ENCODE data around the gene ESCO1.
"Not testable (repeated sequence)": the region's sequence is repeated elsewhere in the genome, so short reads cannot be mapped to it uniquely, and the experiment has no call there.

ESCO1 gene

GRCh38 chr18:21600526-21601410 is at the start of gene ESCO1:
ESCO1 (minus strand) TSS chr18:21600704; CDS start chr18:21574843, 25,861 bp downstream.
- DNase-seq: peak; percentile 97

- DNase-seq: not testable (repeated sequence)
Observed at GRCh38 chr18:21640375-21640774, 39.9 kb upstream of the ESCO1 start.

DNA sequence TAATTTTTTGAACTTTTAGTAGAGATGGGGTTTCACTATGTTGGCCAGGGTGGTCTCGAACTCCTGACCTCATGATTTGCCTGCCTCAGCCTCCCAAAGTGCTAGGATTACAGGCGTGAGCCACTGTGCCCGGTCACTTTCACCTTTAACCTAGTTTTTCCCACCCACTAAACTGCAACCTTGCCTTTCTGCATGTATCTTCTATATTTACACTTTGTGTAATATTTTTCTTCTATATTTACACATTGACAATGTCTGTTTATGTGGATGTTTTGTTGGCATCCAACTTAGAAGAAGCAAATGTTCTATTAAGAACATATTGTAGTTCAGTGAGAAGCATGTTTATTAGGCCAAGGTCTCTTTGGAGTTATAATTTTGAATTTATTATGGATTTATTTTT is 38.3 kb upstream of the ESCO1 start:
- DNase-seq: no peak

DNA sequence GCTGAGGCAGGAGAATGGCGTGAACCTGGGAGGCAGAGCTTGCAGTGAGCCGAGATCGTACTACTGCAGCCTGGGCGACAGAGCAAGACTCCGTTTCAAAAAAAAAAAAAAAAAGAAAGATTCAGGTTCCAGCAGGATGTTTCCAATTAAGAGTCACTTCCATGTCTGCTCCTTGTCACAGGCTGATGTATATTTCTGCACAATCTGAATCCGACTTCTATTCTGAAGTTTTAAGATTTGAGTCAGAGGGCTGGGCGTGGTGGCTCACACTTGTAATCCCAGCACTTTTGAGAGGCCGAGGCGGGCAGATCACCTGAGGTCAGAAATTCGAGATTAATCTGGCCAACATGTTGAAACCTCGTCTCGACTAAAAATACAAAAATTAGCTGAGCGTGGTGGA is 36.3 kb upstream of the ESCO1 start:
- DNase-seq: no peak

GRCh38 chr18:21634588-21635199 is 34.2 kb upstream of the ESCO1 start:
- no peak for DNase-seq

GRCh38 chr18:21632393-21632792 is 31.9 kb upstream of the ESCO1 start:
- DNase-seq: no peak

DNA sequence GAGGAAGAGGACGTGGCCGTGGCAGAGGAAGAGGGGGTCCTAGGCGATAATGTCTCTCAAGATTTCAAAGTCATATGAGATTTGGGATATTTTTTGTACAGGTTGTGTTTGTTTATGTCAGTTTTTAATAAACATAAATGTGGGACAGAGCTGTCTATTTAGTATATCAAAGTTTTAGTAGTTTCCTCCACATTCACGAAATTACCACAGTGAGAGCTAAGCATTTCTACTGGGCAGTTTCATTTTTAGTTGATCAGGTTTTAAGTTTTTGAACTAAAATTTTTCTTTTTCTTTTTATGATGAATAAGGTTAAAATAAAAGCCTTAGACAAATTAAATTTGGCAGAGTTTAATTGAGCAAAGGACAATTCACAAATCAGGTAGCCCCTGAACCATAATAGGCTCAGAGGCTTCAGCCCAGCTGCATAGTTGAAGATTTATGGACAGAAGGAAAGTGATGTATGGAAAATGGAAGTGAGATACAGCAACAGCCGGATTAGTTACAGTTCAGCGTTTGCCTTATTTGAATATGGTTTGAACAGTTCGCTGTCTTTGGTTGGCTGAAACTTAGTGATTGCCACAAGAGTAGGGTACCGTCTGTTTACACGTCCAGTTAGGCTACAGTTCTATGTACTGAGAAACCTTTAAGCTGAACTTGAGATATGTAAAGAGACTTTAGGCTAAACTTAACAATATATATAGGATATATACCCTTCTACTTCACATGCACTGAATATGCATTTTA is 28.8 kb upstream of the ESCO1 start:
- no peak for DNase-seq

GRCh38 chr18:21621640-21622039 is 21.1 kb upstream of the ESCO1 start:
- not testable (repeated sequence) for DNase-seq

- peak; percentile 88 for DNase-seq
Observed at GRCh38 chr18:21612125-21613039, 11.9 kb upstream of the ESCO1 start, which contains the start of gene SNRPD1. SNRPD1 (plus strand) TSS chr18:21612314; CDS start chr18:21612430, 116 bp downstream.

GRCh38 chr18:21611401-21612124 is 11.1 kb upstream of the ESCO1 start:
- not testable (repeated sequence) for DNase-seq

DNA sequence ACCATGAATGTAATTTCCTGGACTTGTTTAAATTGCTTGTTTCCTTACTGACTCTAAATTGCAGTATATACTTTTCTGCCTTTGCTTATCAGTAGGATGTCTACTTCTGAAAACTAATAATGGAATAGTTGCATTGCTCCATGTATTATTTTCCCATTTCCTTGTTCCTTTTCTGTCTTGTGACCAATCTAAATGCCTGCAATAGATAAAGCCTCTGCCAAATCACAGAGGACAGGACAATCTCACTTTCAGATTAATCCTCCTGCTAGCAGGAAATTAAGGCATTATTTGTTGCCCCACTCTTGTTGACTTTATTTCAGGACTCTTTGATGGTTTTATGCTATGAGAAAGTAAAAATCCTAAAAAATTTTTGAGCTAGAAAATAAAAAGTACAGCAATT is 4.7 kb upstream of the ESCO1 start:
- DNase-seq: no peak

DNA sequence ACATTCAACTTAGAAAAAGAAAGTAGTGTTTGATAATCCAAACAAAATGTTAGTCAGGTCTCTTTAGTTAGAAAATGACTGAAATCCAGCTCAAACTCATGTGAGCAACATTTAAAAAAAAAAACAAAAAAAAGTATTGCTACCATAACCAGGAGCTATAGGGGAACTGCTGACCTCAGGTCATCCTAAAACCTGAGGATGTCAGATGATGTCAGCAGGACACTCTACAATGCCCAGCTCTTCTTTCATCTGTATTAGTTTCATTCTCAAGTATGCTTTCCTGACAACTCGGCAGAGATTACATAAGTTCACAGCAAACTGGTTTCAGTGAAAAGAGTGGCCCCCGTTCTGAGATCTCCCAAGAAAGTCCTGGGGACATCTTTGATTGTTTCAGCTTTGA is 4.2 kb upstream of the ESCO1 start:
- no peak for DNase-seq

- DNase-seq: peak; percentile 84
Observed at GRCh38 chr18:21602299-21602587, 1.7 kb upstream of the ESCO1 start.

DNA sequence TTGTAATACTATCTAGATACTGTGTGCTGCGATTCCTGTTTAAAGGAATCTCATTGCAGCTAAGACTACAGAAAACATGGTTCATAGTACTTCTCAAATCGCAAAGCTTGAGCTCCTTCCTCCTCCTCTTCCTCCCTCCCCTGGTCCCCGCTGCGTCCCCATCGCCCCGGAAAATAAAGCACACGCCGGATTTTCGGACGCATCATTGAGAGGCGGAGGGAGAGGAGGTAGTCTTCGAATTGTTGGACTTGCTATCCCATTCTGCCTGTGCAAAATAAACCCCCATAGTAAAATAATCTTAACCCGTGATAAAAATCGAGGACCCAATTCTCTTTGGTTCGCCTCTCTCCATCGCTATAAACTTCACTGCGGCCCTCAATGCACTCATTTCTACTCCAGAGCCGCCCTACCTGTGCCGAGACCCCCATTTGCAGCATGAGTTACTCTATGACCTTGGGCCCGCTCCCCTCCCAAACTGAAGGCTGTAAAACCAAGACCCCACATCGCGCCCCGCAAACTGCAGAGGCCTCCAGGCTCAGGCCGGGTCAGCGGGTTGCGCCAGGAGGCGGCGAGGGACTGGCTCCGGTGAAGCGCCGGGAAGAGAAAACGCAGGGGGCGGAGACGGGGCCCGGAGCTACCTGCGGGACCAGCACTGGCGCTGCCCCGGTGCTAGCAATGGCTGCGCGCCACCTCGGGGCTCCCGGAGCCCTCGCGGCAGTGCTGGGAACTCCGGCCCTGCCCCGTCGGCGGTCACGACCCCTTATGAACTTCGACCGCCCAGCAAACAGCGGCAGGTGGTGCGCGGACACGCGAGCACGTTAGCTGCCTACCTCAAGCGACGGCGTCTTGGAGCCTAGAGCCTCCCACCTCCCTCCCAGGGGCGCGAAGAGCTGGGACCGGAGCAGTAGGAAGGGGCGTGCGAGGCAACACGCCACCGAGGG is 649 bp downstream of the ESCO1 start:
- no peak for DNase-seq

DNA sequence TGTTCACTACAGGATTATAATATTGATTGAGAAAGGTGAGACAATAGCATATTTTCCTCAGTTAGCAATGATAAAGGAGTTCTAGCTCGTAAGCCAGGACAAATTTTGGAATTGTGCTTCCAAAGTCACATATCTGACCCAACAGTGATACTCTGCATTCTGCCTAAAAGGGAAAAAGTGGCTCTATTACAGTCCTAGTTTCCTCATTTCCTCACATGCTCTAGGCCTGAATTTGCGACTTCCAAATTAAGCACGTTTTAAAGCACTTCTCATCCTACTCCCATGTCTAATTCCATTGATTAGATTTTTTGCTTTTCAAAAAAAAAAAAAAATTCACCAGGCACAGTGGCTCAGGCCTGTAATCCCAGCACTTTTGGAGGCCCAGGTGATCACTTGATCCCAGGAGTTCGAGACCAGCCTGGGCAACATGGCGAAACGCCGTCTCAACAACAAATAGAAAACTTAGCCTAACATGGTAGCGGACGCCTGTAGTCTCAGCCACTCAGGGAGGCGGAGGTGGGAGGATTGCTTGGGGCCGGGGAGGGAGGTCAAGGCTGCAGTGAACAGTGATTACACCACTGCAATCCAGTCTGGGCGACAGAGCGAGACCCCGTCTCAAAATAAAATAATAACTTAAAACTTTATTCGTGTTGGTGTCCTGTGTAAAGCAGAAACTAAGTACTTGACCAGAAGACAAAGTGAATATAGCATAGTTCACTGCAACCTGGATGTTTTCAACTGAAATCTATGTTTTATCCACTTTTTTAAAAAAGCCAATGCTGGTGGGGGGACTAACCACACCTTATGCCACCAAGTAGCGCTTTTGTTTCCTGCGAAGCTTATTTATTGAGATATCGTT is 1.5 kb downstream of the ESCO1 start:
- DNase-seq: no peak

DNA sequence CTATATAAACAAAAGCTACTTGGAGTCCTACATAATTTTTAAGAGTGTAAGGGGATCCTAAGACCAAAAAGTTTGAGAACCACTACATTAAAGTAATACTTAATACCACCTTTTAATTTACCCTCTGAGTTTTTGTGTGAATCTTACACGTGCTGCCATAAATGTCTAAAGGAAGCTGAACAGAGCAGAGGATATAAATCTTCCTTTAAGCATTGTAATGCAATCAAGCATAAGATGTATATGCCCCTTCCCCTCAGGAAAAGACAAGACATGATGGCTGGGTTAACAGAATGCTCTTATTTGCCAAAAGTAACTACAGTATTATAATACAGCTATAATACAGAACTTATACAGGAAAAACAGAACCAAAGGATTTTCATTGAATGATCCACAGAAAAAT is 2.9 kb downstream of the ESCO1 start:
- no peak for DNase-seq

GRCh38 chr18:21593540-21594257 is 6.8 kb downstream of the ESCO1 start:
- DNase-seq: no peak

DNA sequence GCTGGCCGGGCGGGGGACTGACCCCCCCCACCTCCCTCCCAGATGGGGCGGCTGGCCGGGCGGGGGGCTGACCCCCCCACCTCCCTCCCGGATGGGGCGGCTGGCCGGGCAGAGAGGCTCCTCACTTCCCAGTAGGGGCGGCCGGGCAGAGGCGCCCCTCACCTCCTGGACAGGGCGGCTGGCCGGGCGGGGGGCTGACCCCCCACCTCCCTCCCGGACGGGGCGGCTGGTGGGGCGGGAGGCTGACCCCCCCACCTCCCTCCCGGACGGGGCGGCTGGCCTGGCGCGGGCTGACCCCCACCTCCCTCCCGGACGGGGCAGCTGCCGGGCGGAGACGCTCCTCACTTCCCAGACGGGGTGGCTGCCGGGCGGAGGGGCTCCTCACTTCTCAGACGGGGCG is 8.1 kb downstream of the ESCO1 start:
- not testable (repeated sequence) for DNase-seq

DNA sequence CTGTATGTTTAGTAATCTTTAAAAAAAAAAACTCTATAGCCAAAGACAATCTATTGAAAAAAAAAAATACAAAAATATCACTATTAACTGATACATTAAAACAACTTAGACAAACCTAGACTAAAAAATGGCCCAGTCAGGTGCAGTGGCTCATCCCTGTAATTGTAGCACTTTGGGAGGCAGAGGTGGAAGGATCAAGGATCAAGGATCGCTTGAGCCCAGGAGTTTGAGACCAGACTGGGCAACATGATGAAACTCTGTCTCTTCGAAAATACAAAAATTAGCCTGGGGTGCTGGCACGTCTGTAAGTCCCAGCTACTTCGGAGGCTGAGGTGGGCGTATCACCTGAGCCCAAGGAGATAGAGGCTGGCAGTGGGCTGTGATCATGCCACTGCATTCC is 16.1 kb downstream of the ESCO1 start:
- DNase-seq: no peak
